ENCODE data around the gene ADIPOQ. TPM values are rescaled to one million over a fixed set of nuclear protein-coding genes. Genes with fewer than 3 reads are reported as not detected.

The ADIPOQ gene
- total and polyA plus RNA-seq, 2 of the 13 experiments (the other 11 are each of a cell fraction or from before 2014, with no cell fraction given), result not detected

DNA sequence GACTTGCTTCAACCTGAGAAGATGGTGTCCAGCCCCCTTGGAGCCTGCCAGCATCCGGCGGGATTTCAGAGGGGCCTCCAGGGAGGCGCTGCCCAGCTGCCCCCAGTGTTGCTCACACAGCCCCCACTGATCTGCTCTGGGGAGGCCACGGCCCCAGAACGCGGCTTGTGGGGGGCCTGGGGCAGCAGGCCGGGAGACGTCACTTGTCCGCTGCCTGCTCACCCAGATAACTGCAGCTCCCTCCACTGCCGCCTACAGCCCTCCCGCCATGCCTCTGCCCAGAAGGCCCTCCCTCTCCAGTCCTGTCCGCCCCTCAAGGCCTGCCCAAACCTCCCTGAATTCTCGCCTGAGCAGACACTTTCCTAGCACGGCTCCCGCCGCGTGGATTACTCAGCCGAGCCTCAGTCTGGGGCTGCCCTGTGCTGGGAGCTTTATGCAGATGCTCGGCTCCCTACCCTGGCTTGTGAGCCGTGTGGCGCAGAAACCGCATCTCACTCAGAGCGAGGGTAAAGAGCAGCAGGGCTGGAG lies 17.2 kb upstream of the ADIPOQ start:
- FAIRE-seq, result no peak
- H3K9me3 ChIP-seq (ENCODE audit: low read length), result no peaks in the 10 kb centered on the region
- no peak overlapping the region for H3K9ac ChIP-seq (ENCODE audit: insufficient read depth, low read depth, low read length)
- peaks cover 5% of the 10 kb centered on the region; the same call in 1 of the 2 replicates for H4K20me1 ChIP-seq (ENCODE audit: insufficient read depth, low read length)
- peaks cover 0 to 41% of the 10 kb centered on the region in 2 experiments; a peak in 4 of 5 replicates for H3K27me3 ChIP-seq (ENCODE audit: control insufficient read depth in 1 of 2, insufficient read depth in 2 of 2, low read length in 2 of 2)
- H3K79me2 ChIP-seq (ENCODE audit: insufficient read depth, low read length), result no peaks in the 10 kb centered on the region
- 5% methylated on average over 12 of the region's 23 CpGs for WGBS (ENCODE audit: low lambda C conversion rate)
- DNase-seq (ENCODE audit: low spot score), result no peak
- intact Hi-C loops (cut with micrococcal nuclease; ENCODE audit: unreplicated experiment), result no loop called here
- H3K4me3 ChIP-seq (replicated peaks in 1 of 3; ENCODE audit: insufficient read depth in 1 of 3, low read depth in 2 of 3, low read length in 3 of 3), result peak overlapping the region; percentile 14 to 60 (median 25)
- in situ Hi-C loops (cut with HindIII; ENCODE audit: extremely low pct_ligation_motif_present, low pct_unique_long_range_greater_than_20kb), result no loop called here
- peak overlapping the region; percentile 75 for H3K4me2 ChIP-seq (ENCODE audit: low read depth, low read length)
- CTCF ChIA-PET (ENCODE audit: low intra/inter-chr PET ratio, low total read pairs), result no interaction called here
- POLR2A ChIA-PET, result interaction anchor here (0.7 to 2.1 kb wide), 6 partner anchors 13 to 214 kb away, joined by 3 to 6 read pairs (median 4); partner anchors contain the start of genes EIF4A2 and RFC4
- peaks cover 46% of the 10 kb centered on the region for H3K4me1 ChIP-seq (ENCODE audit: insufficient read depth, low read length)
- no peaks in the 10 kb centered on the region for H3K36me3 ChIP-seq (replicated peaks in 1 of 2; ENCODE audit: control insufficient read depth in 1 of 2, insufficient read depth in 2 of 2, low read length in 2 of 2)
- H3K27ac ChIP-seq (ENCODE audit: extremely low read length, insufficient read depth, low read length), result no peak overlapping the region
- peak; percentile 72 for ATAC-seq
- BruUV-seq (replicated peaks), result no TSS peak
- H2AFZ ChIP-seq (ENCODE audit: low read length), result no peak overlapping the region
- TF ChIP-seq ZNF644 (CRISPR knock-in tag; IDR thresholded peaks at IDR 0.05; ENCODE audit: low read depth), result no peak
- TF ChIP-seq FOXA3 (CRISPR knock-in tag; IDR thresholded peaks at IDR 0.05), result no peak
- TF ChIP-seq HNF4G (IDR thresholded peaks at IDR 0.05; ENCODE audit: borderline replicate concordance, low read depth, low read length), result no peak
- TF ChIP-seq HNF4G (CRISPR knock-in tag; IDR thresholded peaks at IDR 0.05; ENCODE audit: borderline replicate concordance, low read depth), result no peak
- no peak for TF ChIP-seq SIN3A (IDR thresholded peaks at IDR 0.05; ENCODE audit: borderline replicate concordance, low read depth, low read length)
- TF ChIP-seq AGO2 (optimal IDR thresholded peaks at IDR 0.05; ENCODE audit: low read depth, low read length), result peak; percentile 43
- no peak for TF ChIP-seq AHR (CRISPR knock-in tag; IDR thresholded peaks at IDR 0.05)
- no peak for TF ChIP-seq ZNF329 (CRISPR knock-in tag; IDR thresholded peaks at IDR 0.05; ENCODE audit: low read depth)
- no peak for TF ChIP-seq NFKBIZ (CRISPR knock-in tag; IDR thresholded peaks at IDR 0.05)
- TF ChIP-seq MAFG (CRISPR knock-in tag; IDR thresholded peaks at IDR 0.05), result no peak
- TF ChIP-seq ZNF331 (CRISPR knock-in tag; IDR thresholded peaks at IDR 0.05), result no peak
- TF ChIP-seq, protein P1, sequence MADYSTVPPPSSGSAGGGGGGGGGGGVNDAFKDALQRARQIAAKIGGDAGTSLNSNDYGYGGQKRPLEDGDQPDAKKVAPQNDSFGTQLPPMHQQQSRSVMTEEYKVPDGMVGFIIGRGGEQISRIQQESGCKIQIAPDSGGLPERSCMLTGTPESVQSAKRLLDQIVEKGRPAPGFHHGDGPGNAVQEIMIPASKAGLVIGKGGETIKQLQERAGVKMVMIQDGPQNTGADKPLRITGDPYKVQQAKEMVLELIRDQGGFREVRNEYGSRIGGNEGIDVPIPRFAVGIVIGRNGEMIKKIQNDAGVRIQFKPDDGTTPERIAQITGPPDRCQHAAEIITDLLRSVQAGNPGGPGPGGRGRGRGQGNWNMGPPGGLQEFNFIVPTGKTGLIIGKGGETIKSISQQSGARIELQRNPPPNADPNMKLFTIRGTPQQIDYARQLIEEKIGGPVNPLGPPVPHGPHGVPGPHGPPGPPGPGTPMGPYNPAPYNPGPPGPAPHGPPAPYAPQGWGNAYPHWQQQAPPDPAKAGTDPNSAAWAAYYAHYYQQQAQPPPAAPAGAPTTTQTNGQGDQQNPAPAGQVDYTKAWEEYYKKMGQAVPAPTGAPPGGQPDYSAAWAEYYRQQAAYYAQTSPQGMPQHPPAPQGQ (CRISPR knock-in tag; IDR thresholded peaks at IDR 0.05; ENCODE audit: borderline replicate concordance), result no peak
- TF ChIP-seq KDM6A (CRISPR knock-in tag; IDR thresholded peaks at IDR 0.05; ENCODE audit: low read depth), result no peak
- TF ChIP-seq RBM39 (IDR thresholded peaks at IDR 0.05; ENCODE audit: low read depth, low read length, poor library complexity, severe bottlenecking), result no peak
- no peak for TF ChIP-seq ZNF607 (CRISPR knock-in tag; IDR thresholded peaks at IDR 0.05; ENCODE audit: borderline replicate concordance)
- no peak for TF ChIP-seq TCF12 (IDR thresholded peaks at IDR 0.05)
- TF ChIP-seq TCF12 (CRISPR knock-in tag; IDR thresholded peaks at IDR 0.05), result no peak
- TF ChIP-seq SNAPC2 (CRISPR knock-in tag; IDR thresholded peaks at IDR 0.05), result no peak
- TF ChIP-seq ZNF431 (CRISPR knock-in tag; IDR thresholded peaks at IDR 0.05; ENCODE audit: borderline replicate concordance, low read depth), result no peak
- TF ChIP-seq ERF (CRISPR knock-in tag; IDR thresholded peaks at IDR 0.05), result peak; percentile 53; the same call in 1 of the 2 replicates
- TF ChIP-seq MAX (IDR thresholded peaks at IDR 0.05), result peak; percentile 25; the same call in 1 of the 2 replicates
- TF ChIP-seq GABPB1 (CRISPR knock-in tag; IDR thresholded peaks at IDR 0.05), result no peak; the same call in 1 of the 2 replicates
- no peak for TF ChIP-seq ZNF34 (CRISPR knock-in tag; IDR thresholded peaks at IDR 0.05; ENCODE audit: borderline replicate concordance)
- no peak for TF ChIP-seq ZNF616 (CRISPR knock-in tag; IDR thresholded peaks at IDR 0.05; ENCODE audit: low read depth)
- TF ChIP-seq TEAD3 (CRISPR knock-in tag; optimal IDR thresholded peaks at IDR 0.05; ENCODE audit: borderline replicate concordance), result no peak
- no peak for TF ChIP-seq HNRNPK (IDR thresholded peaks at IDR 0.05; ENCODE audit: low read depth, low read length, poor library complexity, severe bottlenecking)
- TF ChIP-seq SOX5 (CRISPR knock-in tag; IDR thresholded peaks at IDR 0.05; ENCODE audit: borderline replicate concordance), result no peak
